Measurements from ENCODE around the gene PRPF40A.

- TF ChIP-seq YBX1 (IDR thresholded peaks at IDR 0.05), result no peak
- TF ChIP-seq CTCF (IDR thresholded peaks at IDR 0.05 in 2 of 3, conservative IDR thresholded peaks at IDR 0.05 in 1 of 3; ENCODE audit: control insufficient read depth in 2 of 3, extremely low read depth in 1 of 3, insufficient read depth in 1 of 3, low read depth in 3 of 3, low read length in 3 of 3), result no peak
- peak; percentile 76 for TF ChIP-seq POLR2AphosphoS5 (IDR thresholded peaks at IDR 0.05; ENCODE audit: low read length)
Observed at GRCh38 chr2:152717228-152718075, at the start of gene PRPF40A.

All from GM12878 (cell line).